Measurements from ENCODE around the gene TGFBI. TPM values are rescaled to one million over a fixed set of nuclear protein-coding genes. Genes with fewer than 3 reads are reported as not detected.

Gene TGFBI
- total RNA-seq, 1 donor from 2014 or later, result 620 TPM

DNA sequence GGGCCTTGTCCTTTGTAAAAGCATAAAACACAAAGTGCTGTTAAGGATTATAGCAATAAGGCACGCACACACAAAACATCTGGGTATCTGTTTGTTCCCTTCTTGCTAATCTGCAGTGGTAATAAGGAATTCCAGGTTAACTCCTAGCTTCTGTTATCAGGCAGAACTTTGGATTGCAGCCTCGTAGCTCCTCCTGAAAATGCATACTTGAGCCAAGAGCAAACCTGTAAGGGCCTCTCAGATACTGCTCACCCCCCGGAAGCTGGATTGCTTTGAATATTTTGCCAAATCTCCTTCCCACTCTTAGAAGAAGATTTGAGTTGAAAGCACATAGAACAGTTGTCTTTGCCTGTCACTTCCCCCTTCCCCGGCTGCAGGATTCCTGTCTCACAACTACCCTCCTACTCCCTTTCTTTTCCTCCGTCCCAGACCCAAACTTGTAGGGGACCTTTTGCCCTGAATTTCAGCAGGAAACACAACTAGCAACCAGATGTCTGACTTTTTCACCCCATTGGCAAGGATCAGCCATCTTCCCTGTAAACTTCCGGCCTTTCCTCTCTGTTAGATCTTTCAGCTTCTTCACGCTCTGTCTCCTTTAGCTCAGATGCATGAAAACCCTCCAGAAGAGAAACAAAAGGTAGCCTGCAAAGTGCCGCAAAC lies 75.6 kb downstream of the TGFBI start:
- TF ChIP-seq CTCF (IDR thresholded peaks at IDR 0.05), result no peak
- no peaks in the 10 kb centered on the region for H3K9me3 Mint-ChIP-seq (ENCODE audit: low read depth)
- peaks cover 14% of the 10 kb centered on the region for H3K27me3 Mint-ChIP-seq (ENCODE audit: low read depth)
- no peak overlapping the region for H3K27ac Mint-ChIP-seq (ENCODE audit: unreplicated experiment)
- no peaks in the 10 kb centered on the region for H3K36me3 Mint-ChIP-seq (ENCODE audit: low read depth)
- no peaks in the 10 kb centered on the region for H3K4me1 Mint-ChIP-seq (ENCODE audit: low read depth)
- DNase-seq (ENCODE audit: low spot score), result no peak
- no peak overlapping the region for H3K4me3 Mint-ChIP-seq (ENCODE audit: unreplicated experiment)

DNA sequence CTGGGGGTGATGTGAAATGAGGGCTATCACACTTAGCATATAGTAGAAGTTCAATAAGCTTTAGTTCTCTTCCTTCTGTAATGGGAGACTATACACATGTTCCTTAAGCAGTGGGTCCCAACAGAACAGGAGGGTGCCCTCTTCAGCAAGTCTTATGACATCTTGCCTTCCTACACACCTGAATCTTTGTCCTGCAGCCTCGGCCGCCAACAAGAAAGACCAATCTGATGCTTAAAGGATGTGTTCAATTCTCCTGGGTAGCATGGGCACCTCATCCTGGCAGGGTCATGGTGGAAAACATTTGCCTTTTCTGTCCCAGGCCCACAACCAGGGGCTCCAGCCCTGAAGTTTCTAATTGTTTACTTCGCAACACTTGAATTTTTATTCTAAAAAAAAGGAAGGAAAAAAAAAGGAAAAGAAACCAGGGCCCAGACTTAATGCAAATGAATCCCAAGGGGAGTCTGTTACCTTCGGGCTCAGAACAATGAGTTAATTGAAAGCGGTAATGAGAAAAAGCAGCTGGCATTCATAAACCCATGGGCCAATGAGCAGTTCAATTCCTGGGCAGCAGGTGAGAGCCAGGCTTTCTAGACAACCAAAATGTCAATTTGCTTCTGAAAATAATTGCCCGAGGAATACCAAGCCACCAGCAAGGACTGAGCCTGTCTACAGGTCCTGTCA lies 77.7 kb downstream of the TGFBI start:
- H3K4me3 Mint-ChIP-seq (ENCODE audit: unreplicated experiment), result no peak overlapping the region
- H3K4me1 Mint-ChIP-seq (ENCODE audit: low read depth), result no peaks in the 10 kb centered on the region
- no peaks in the 10 kb centered on the region for H3K9me3 Mint-ChIP-seq (ENCODE audit: low read depth)
- peaks cover 7% of the 10 kb centered on the region for H3K27me3 Mint-ChIP-seq (ENCODE audit: low read depth)
- TF ChIP-seq CTCF (IDR thresholded peaks at IDR 0.05), result no peak
- no peak overlapping the region for H3K27ac Mint-ChIP-seq (ENCODE audit: unreplicated experiment)
- no peaks in the 10 kb centered on the region for H3K36me3 Mint-ChIP-seq (ENCODE audit: low read depth)
- no peak for DNase-seq (ENCODE audit: low spot score)

- Mint-ChIP-seq H3K27ac (ENCODE audit: unreplicated experiment) (no peak overlapping the region), H3K4me1 (ENCODE audit: low read depth) (no peaks in the 10 kb centered on the region), H3K27me3 (ENCODE audit: low read depth) (peaks cover 7% of the 10 kb centered on the region), H3K9me3 (ENCODE audit: low read depth) (no peaks in the 10 kb centered on the region), H3K4me3 (ENCODE audit: unreplicated experiment) (no peak overlapping the region), H3K36me3 (ENCODE audit: low read depth) (no peaks in the 10 kb centered on the region)
- no peak for DNase-seq (ENCODE audit: low spot score)
- no peak for TF ChIP-seq CTCF (IDR thresholded peaks at IDR 0.05)
Observed at GRCh38 chr5:136108180-136108611, 79.4 kb downstream of the TGFBI start.

GRCh38 chr5:136108766-136109165 lies 80.0 kb downstream of the TGFBI start:
- no peak overlapping the region for H3K27ac Mint-ChIP-seq (ENCODE audit: unreplicated experiment)

More at GRCh38 chr5:136108766-136109165, 80.0 kb downstream of the TGFBI start:
- Mint-ChIP-seq H3K27me3 (ENCODE audit: low read depth) (peaks cover 7% of the 10 kb centered on the region), H3K4me3 (ENCODE audit: unreplicated experiment) (no peak overlapping the region), H3K9me3 (ENCODE audit: low read depth) (no peaks in the 10 kb centered on the region), H3K36me3 (ENCODE audit: low read depth) (no peaks in the 10 kb centered on the region), H3K4me1 (ENCODE audit: low read depth) (no peaks in the 10 kb centered on the region)
- TF ChIP-seq CTCF (IDR thresholded peaks at IDR 0.05), result no peak
- no peak for DNase-seq (ENCODE audit: low spot score)

All from chondrocyte (in vitro differentiated cells).